ENCODE results near the gene CDKN2B-AS1.

The CDKN2B-AS1 gene

DNA sequence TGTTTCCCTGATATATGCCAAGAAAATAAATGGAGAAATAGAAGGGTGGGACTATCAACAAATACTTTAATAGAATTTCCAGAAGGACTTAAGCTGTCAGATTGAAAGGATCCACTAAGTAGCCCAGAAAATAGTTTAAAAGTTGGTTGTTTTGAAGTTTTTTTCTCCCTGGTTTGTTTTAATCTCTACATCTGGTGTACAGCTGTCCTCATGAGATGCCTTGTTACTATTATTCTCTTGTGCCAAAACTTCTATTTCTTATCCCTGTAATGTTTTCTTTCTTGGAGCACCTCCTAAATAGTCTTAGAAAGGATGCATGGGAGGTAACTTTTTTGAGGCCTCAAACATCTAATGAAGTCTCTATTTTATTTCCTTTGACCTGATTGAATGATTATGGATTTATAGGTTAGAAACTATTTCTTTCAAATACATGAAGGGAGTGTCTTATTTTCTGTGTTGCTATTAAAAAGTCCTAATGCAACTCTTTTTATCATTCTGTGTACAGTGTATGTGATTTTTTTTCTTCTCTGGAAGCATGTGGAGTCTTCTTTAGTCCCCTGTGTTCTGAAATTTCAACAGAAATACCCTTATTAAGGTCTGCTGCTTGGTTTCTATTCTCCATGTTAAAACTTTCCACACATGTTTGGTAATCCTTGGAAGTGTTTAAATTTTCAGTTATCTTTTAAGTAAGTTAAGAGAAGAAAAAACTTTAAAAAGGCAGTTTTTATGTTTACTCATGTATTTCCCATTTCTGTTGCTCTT lies 154.5 kb downstream of the CDKN2B-AS1 start:
- DNase-seq (ENCODE audit: low read depth, low spot score) = no peak

DNA sequence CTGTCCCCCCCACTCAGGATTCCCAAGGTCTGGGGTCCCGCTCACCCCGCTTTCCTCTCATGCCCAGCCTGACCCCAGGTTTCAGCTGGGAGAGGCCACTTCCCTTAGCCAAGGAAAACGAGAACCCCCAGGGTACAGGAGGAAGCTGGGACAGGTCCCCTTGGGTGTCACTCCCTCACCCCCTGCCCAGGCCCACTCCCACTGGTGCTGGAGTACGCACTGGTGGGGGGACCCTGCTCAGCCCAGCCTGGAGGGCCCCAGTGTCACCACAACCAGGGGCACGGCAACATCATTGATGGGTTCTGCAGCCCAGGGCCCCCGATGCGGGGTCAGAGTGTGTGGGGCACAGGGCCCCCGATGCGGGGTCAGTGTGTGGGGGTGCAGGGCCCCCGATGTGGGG lies 159.5 kb downstream of the CDKN2B-AS1 start:
- no peak for DNase-seq (ENCODE audit: low read depth, low spot score)

DNA sequence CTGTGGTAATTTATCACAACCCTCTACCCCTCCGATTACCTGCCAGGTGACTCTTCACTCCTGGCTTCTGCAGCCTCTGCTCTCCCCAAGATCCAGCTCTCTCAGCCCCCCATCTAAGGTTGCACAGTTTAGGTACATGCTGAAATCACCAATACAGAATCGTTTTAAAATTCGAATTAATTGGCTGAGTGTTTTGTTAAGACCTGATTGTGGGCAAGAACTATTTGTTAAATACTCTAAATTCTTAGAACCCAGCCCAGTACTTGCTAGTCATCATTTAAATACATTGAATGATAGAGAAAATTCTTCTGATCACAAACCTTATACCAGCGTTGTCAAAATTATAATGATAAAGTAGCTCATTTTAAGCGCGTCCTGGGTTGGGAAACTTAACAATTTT lies 162.0 kb downstream of the CDKN2B-AS1 start:
- DNase-seq (ENCODE audit: low read depth, low spot score) = no peak

DNA sequence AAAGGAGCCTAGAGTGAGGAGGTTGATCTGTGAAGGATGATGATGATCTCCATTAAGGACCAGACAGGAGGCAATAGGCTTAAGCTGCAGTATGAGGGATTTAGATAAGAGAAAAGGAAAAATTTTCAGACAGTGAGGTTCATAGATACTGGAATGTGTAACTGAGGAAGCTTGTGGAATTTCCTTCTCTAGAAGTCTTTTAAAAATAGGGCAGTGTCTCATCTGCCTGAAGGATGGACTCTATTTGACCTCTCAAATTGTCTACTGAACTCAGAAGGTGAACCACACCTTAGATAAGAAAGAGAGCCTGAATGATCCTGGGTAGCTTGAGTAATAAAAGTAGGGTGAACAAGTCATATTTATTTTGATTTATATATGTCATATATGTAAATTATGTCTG lies 162.7 kb downstream of the CDKN2B-AS1 start:
- DNase-seq (ENCODE audit: low read depth, low spot score) = no peak

GRCh38 chr9:22157828-22158227 lies 163.2 kb downstream of the CDKN2B-AS1 start:
- DNase-seq (ENCODE audit: low read depth, low spot score) = no peak

DNA sequence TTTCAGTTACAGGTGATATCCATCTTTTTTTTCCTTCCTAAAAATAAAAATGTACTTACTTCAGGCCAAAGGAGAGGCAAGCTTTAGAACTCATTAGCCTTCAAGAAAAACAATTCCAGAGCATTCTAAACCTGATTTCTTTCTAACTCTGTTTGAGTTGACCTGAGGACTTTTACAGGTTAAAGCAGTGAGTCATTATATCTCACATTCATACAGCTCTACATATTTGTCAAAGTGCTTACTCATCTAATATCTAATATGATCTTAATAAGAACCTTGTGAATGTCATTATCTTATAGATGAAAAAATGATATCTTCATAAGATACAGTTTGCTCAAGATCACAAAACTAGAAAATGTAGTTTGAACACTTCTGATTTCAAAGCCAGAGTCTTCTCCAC lies 163.7 kb downstream of the CDKN2B-AS1 start:
- DNase-seq (ENCODE audit: low read depth, low spot score) = no peak

- DNase-seq (ENCODE audit: low read depth, low spot score) = no peak
These were observed 164.3 kb downstream of the CDKN2B-AS1 start for GRCh38 chr9:22158927-22159346.

DNA sequence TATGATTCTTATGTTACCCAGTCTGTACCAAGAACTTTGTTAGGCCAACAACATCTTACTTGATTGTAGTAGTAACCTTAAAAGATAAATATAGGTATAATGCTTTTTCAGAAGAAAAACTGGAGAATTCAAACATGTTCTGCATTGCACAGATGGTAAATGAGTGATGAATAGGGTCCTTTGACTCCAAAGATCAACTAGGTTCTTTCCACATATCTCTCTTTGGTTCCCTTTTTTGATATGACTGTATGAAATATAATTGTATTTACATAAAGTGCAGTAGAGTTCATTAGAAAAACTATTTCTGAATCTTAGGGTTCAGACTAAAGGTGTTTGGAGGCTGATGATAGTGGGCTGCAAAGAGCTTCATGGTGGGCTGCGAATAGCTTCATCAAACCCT lies 165.0 kb downstream of the CDKN2B-AS1 start:
- DNase-seq (ENCODE audit: low read depth, low spot score) = no peak

- DNase-seq (ENCODE audit: low read depth, low spot score) = no peak
These were observed 165.6 kb downstream of the CDKN2B-AS1 start for GRCh38 chr9:22160221-22160620.

GRCh38 chr9:22165144-22165543 lies 170.6 kb downstream of the CDKN2B-AS1 start:
- DNase-seq (ENCODE audit: low read depth, low spot score) = no peak

DNA sequence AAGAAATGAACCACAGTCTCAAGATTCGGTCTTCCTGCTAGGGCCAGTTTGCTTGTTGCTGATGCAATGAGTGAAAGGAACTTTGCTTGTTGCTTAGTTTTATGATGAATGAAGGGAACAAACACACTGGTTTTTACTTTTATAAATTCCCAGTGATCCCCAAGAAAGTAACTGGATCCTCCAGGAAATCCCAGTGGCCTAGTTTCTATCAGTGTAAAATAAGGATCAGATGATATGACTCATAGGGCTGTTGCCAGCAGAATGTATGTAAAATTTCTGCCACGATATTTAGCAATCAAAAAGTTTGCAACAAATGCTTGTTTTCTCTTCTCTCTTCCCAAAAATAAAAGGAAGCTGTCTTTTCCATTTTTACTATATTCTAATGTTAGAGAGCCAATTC lies 174.7 kb downstream of the CDKN2B-AS1 start:
- no peak for DNase-seq (ENCODE audit: low read depth, low spot score)

DNA sequence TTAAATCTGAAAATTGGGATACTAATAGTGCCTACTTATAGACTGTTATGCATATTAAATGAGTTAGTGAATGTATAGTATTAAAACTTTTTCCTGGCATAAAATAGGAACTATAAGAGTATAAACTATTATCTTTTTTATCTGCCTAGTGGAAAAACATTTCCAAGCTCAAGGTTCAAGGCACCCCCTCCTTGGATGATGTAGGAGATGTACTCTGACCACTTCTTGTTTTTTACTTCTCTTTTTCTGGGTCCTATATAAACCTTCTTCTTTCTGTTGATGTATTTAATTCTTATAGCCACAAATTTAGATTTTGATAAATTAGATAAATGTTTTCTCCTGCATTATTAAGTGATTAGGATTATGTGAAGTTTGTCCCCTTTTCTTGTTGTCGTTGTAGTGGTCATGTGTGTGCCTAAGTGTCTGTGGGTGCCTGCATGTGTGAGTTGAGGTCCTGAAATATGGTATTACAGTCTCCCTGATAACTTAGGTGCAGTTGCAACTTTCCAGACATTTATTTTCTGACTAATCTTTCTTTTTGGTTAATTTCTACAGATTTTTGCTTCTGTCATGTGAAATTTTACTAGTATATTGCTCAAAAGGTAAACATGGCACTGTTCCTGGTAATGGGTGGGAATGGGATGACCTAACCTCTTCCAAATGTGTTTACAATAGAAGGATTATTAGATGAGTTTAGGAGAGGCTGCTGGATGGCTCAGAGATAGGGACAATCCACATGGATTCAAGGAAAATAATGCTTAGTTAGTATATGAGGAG lies 175.3 kb downstream of the CDKN2B-AS1 start:
- DNase-seq (ENCODE audit: low read depth, low spot score) = no peak
